Heart right ventricle (tissue), 16 donors: ENCODE results near the gene AGBL2. TPM values are rescaled to one million over a fixed set of nuclear protein-coding genes. Genes with fewer than 3 reads are reported as not detected.

Source experiments
- ATAC-seq, 8 donors: fragments of 200-7000 bp; cut with Tn5 transposase; one replicate each; pipeline ENCODE4 v1.9.1; 2020; ENCODE audit warnings: mild to moderate bottlenecking in 8 of 8, moderate library complexity in 8 of 8, moderate number of reproducible peaks in 1 of 8
- DNase-seq, 2 donors: peaks; one replicate each; pipeline ENCODE4 v3.0.0-alpha.2; 2020
- H3K27ac ChIP-seq, 10 donors: fragments of 200-600 bp; sonication (generic) in 2 of 10; one replicate each; pipeline versions ENCODE4 v1.5.0 to v1.8.0; 2020 to 2022; ENCODE audit warnings: mild to moderate bottlenecking in 3 of 10
- H3K27me3 ChIP-seq, 7 donors: fragments of 200-600 bp; one replicate each; pipeline ENCODE4 v1.8.0; 2021 to 2022; ENCODE audit warnings: mild to moderate bottlenecking in 2 of 7
- H3K36me3 ChIP-seq, 9 donors: fragments of 200-600 bp; sonication (generic) in 1 of 9; one replicate each; pipeline versions ENCODE4 v1.5.0 to v1.8.0; 2020 to 2022; ENCODE audit warnings: mild to moderate bottlenecking in 2 of 9
- H3K4me1 ChIP-seq, 9 donors: fragments of 200-600 bp; sonication (generic) in 1 of 9; one replicate each; pipeline versions ENCODE4 v1.5.0 to v1.8.0; 2020 to 2022; ENCODE audit warnings: mild to moderate bottlenecking in 4 of 9
- H3K4me3 ChIP-seq, 10 donors: fragments of 200-600 bp; sonication (generic) in 2 of 10; one replicate each; pipeline versions ENCODE4 v1.5.0 to v1.8.0; 2020 to 2022; ENCODE audit warnings: mild to moderate bottlenecking in 7 of 10, moderate library complexity in 2 of 10
- H3K9me3 ChIP-seq, 11 donors: fragments of 200-600 bp in 10 of 11; sonication (generic) in 2 of 11; one replicate each; pipeline versions ENCODE4 v1.5.0 to v1.8.0; 2013 to 2022; ENCODE audit warnings: mild to moderate bottlenecking in 2 of 11, control low read depth in 1 of 11, moderate library complexity in 1 of 11
- CTCF ChIP-seq, 9 donors: fragments of 200-600 bp; sonication (generic) in 2 of 9; IDR thresholded peaks; one replicate each; pipeline versions ENCODE4 v1.5.0 to v1.8.0; 2021 to 2022; ENCODE audit warnings: antibody characterized with exemption in 9 of 9, mild to moderate bottlenecking in 5 of 9, moderate library complexity in 1 of 9
- WGBS, 2 donors: extraction: QIAGEN DNeasy Blood & Tissue Kit; methylation state at CpG; one replicate each; pipeline ENCODE4 v1.1.7; 2013; ENCODE audit warnings: inconsistent platforms in 1 of 2; 5-methylcytosine and 5-hydroxymethylcytosine counted together
- intact Hi-C, 10 donors: fragments of 100-400 bp; cut with DNase I; formaldehyde crosslinking; loops; one replicate each; pipeline versions ENCODE4 v1.11.1 to v1.14.2; 2022
- polyA plus RNA-seq, 2 donors: library from polyadenylated mRNA; stranded (reverse); fragments of 200-250 nt; gene quantifications; one replicate each; pipeline ENCODE4 v1.2.3, GENCODE V29; 2013
- total RNA-seq, 10 donors: library from RNA; stranded (reverse); fragmentation: NEBNext Ultra II Directional in 3 of 10; extraction: Animal tissue kit (Norgen Biotek cat#: 25700) in 3 of 10; gene quantifications; one replicate each; pipeline versions ENCODE4 v1.2.1 to v1.2.4, GENCODE V29; 2021 to 2023
- donor health status: Arrhythmogenic right ventricular cardiomyopathy.
- donor health status: ischemic (EF 13 %, LVEDD 7.1; RV severe dilation, severe dysfunction).
- donor health status: healthy with polysubstance abuse.
- donor health status: DM: no; HTN: yes; CAD: no.
- donor health status: DM: no; HTN: no; CAD: no.
- donor health status: ischemic (EF 25% LVEDD 6.9; RV normal size, moderate dysfunction).
- donor health status: ischemic (EF 25% LVEDD 5.7; RV mildly dilated, moderate dysfunction).
- donor health status: healthy.
- donor health status: DM: yes; HTN: yes; CAD: no.
- donor health status: Ischemic cardiomyopathy.
- donor health status: ischemic (EF 35%, LVEDD 5.7; RV mildly dilated, moderate dysfunction).
- donor health status: nonischemic (EF 11% LVEDD 7.7; RV severe dilation, severe dysfunction).
- donor health status: DM: yes; HTN: yes; CAD: no.
- donor health status: PGD.
- donor health status: ischemic (EF 29% LVEDD 5.4; RV normal size, mild dysfunction).
- donor health status: nonischemic (EF 23%, LVEDD 6.1; RV moderate dilation, normal function).

The AGBL2 gene
- total and polyA plus RNA-seq, 12 donors: 0.04 to 1.5 (median 0.44) TPM; not detected in 5

- intact Hi-C loops: loop anchor here in 4 of 10 donors (5.0 to 10.0 kb wide), 4 partner anchors 123 to 245 kb away; partner anchors contain the start of gene SPI1 (in 2 of the 4)
- Histone ChIP-seq H3K36me3 (peaks cover 0 to 69% (median 10%) of the 10 kb centered on the region in 9 donors), H3K4me3 (no peak overlapping the region)
Observed at GRCh38 chr11:47617417-47617809, 97.8 kb downstream of the AGBL2 start.

GRCh38 chr11:47616726-47617416, 98.3 kb downstream of the AGBL2 start:
- ATAC-seq (peak; percentile 59 to 90 (median 82)), DNase-seq (peak in 1 of 2 donors; percentile 66)
- H3K4me1 ChIP-seq: peaks cover 0 to 11% (median 0%) of the 10 kb centered on the region in 9 donors
- intact Hi-C loops: loop anchor here in 4 of 10 donors (5.0 to 10.0 kb wide), 4 partner anchors 122 to 245 kb away; partner anchors contain the start of gene SPI1 (in 2 of the 4)
- no peaks in the 10 kb centered on the region for H3K27me3 ChIP-seq
- peak; percentile 46 to 82 (median 76) for TF ChIP-seq CTCF (IDR thresholded peaks at IDR 0.05)
- 85 to 86% methylated on average over 10 of the region's 10 CpGs for WGBS, 2 donors
- H3K36me3 ChIP-seq: peaks cover 0 to 64% (median 5%) of the 10 kb centered on the region in 9 donors
- peak overlapping the region in 1 of 10 donors; percentile 37 for H3K27ac ChIP-seq
- H3K9me3 ChIP-seq: no peaks in the 10 kb centered on the region
- H3K4me3 ChIP-seq: no peak overlapping the region

More at GRCh38 chr11:47617417-47617809, 97.8 kb downstream of the AGBL2 start:
- DNase-seq (no peak), ATAC-seq (peak in 2 of 8 donors; percentile 7 to 9)
- TF ChIP-seq CTCF (IDR thresholded peaks at IDR 0.05): no peak
- Histone ChIP-seq H3K27ac (peak overlapping the region in 1 of 10 donors; percentile 37), H3K4me1 (peaks cover 0 to 11% (median 0%) of the 10 kb centered on the region in 9 donors), H3K9me3 (no peaks in the 10 kb centered on the region), H3K27me3 (no peaks in the 10 kb centered on the region)
- WGBS, 2 donors: 50 to 53% methylated on average over 3 of the region's 3 CpGs

GRCh38 chr11:47615249-47615648, 99.9 kb downstream of the AGBL2 start:
- Histone ChIP-seq H3K27me3 (no peaks in the 10 kb centered on the region), H3K9me3 (no peaks in the 10 kb centered on the region), H3K27ac (no peak overlapping the region), H3K36me3 (peaks cover 0 to 57% (median 6%) of the 10 kb centered on the region in 9 donors), H3K4me1 (peaks cover 0 to 18% (median 6%) of the 10 kb centered on the region in 9 donors), H3K4me3 (no peak overlapping the region)
- ATAC-seq: no peak
- DNase-seq: no peak
- intact Hi-C loops: loop anchor here in 4 of 10 donors (5.0 to 10.0 kb wide), 4 partner anchors 120 to 243 kb away; partner anchors contain the start of gene SPI1 (in 2 of the 4)
- no peak for TF ChIP-seq CTCF (IDR thresholded peaks at IDR 0.05)

GRCh38 chr11:47611348-47611794, 103.8 kb downstream of the AGBL2 start:
- no peak overlapping the region for H3K4me3 ChIP-seq
- peak overlapping the region in 1 of 10 donors; percentile 12 for H3K27ac ChIP-seq
- peaks cover 5 to 38% (median 25%) of the 10 kb centered on the region in 9 donors for H3K4me1 ChIP-seq
- peaks cover 0 to 27% (median under 1%) of the 10 kb centered on the region in 9 donors for H3K36me3 ChIP-seq
- no peaks in the 10 kb centered on the region for H3K9me3 ChIP-seq
- intact Hi-C loops: loop anchor here in 2 of 10 donors (10.0 kb wide), 3 partner anchors 117 to 237 kb away; partner anchors contain the start of gene SPI1 (in 2 of the 2)
- no peaks in the 10 kb centered on the region for H3K27me3 ChIP-seq
- 52 to 65% methylated on average over 6 of the region's 6 CpGs for WGBS, 2 donors
- DNase-seq: no peak
- TF ChIP-seq CTCF (IDR thresholded peaks at IDR 0.05): no peak
- ATAC-seq: peak in 5 of 8 donors; percentile 26 to 59 (median 48)
